Suprapubic skin (tissue), 3 donors: ENCODE measurements around the gene SMYD3.

Experiments used
- CTCF ChIP-seq, 2 donors: fragments of 200-600 bp in 1 of 2; fragments of 450-650 bp in 1 of 2; sonication (generic) in 1 of 2; IDR thresholded peaks; one replicate each; pipeline ENCODE4 v1.5.1; 2016 to 2019; ENCODE audit warnings: antibody characterized with exemption in 2 of 2, mild to moderate bottlenecking in 1 of 2, moderate library complexity in 1 of 2
- POLR2A ChIP-seq, 2 donors: fragments of 450-650 bp; IDR thresholded peaks; one replicate each; pipeline ENCODE4 v1.6.1; 2017; ENCODE audit warnings: antibody characterized with exemption in 2 of 2, mild to moderate bottlenecking in 2 of 2, moderate library complexity in 2 of 2

- TF ChIP-seq CTCF (IDR thresholded peaks at IDR 0.05) (no peak), POLR2A (IDR thresholded peaks at IDR 0.05) (no peak)
These were observed 290.2 kb downstream of the SMYD3 start for GRCh38 chr1:246216906-246217305.
